HG03558 (cell line): ENCODE results near the gene MFAP3.

Experiments
- ATAC-seq: cut with Tn5 transposase; IDR thresholded peaks from one replicate; pipeline ENCODE4 v1.9.1; 2021; ENCODE audit warnings: moderate number of reproducible peaks; ENCODE audit not compliant: unreplicated experiment; ENCODE audit errors: extremely low read depth

The MFAP3 gene

GRCh38 chr5:154087260-154087659, 48.5 kb downstream of the MFAP3 start:
- ATAC-seq: no peak

- ATAC-seq: no peak
These were observed 50.0 kb downstream of the MFAP3 start for GRCh38 chr5:154088801-154089200.

DNA sequence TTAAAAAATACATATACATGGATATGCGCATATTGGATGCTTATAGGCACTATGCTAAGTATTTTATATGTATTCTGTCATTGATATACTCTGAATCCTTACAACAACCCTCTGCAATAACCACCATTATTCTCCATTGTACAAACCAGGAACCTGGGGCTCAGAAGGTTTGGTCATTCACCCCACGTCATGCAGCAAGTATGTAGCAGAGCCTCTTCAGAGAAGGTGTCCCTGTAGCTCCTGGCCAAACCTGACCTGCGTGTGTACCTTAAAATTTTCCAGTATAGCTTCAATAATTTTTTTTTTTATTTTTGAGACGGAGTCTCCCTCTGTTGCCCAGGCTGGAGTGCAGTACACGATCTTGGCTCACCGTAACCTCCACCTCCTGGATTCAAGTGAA, 51.9 kb downstream of the MFAP3 start:
- no peak for ATAC-seq

- no peak for ATAC-seq
These were observed 53.8 kb downstream of the MFAP3 start for GRCh38 chr5:154092356-154093141.

GRCh38 chr5:154093142-154093532, 54.4 kb downstream of the MFAP3 start:
- no peak for ATAC-seq

GRCh38 chr5:154095904-154096303, 57.1 kb downstream of the MFAP3 start:
- ATAC-seq: no peak

DNA sequence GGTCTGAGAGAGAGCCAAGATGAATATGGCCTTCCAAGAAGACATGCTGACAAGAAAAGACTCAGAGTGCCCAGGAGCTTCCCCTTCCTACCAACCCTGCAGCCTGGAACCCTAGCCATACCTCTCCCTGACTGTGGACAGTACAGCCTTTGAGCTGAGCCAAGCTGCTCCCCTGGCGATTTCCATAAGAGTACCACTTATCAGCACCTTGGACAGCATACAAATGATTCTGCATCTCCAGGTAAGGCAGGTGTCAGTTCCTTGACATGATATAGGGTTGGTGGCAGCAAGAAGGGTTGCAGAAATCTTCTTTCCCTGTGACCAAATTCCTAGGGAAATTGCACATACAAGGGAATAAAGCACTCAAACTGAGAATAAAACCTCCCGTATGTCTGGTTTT, 58.3 kb downstream of the MFAP3 start:
- no peak for ATAC-seq

GRCh38 chr5:154098465-154098864, 59.7 kb downstream of the MFAP3 start:
- no peak for ATAC-seq

- ATAC-seq: no peak
These were observed 62.4 kb downstream of the MFAP3 start for GRCh38 chr5:154101184-154101583.

DNA sequence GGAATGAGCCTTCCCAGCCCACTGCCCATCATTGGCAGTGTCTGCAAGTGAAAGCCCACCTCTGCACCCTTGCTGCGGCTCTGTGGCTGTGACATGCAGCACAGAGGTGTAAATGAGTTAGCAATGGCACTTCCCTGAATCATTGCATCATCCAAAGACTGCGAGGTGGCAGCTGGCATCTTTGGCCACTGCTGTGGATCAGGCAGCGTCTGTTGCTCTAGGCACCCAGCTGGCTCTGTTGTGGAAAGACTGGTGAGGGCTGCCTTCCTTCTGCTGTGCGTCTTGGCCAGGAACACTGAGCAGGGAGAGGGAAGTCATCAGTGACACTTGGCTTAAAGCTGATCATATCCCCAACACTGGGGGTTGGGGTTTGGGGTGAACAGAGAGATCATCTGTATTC, 64.5 kb downstream of the MFAP3 start:
- no peak for ATAC-seq
